Astrocyte (in vitro differentiated cells and primary cell): ENCODE results near the gene ARRB1. TPM values are rescaled to one million over a fixed set of nuclear protein-coding genes. Genes with fewer than 3 reads are reported as not detected.
A peak's percentile ranks its signal among the peaks of the same experiment; 100 is the strongest.

ENCODE experiments used
- DNase-seq: peaks from one replicate; pipeline ENCODE4 v3.0.0-alpha.2; 2010; ENCODE audit warnings: low read depth
- FAIRE-seq: peaks from 2 replicates; lab custom pipeline; 2011; peaks lifted over from hg19 to GRCh38; lab: Jason Lieb, UNC
- H2AFZ ChIP-seq: 2 replicates; pipeline ENCODE4 v1.6.0; 2012; ENCODE audit warnings: low read depth, low read length, inconsistent platforms
- H3K27ac ChIP-seq: 2 replicates; pipeline ENCODE4 v1.5.1; 2011; ENCODE audit warnings: low read depth, low read length, inconsistent platforms
- H3K27me3 ChIP-seq: 2 replicates; pipeline ENCODE4 v1.6.0; 2011; ENCODE audit warnings: low read length, inconsistent platforms; ENCODE audit not compliant: insufficient read depth
- H3K36me3 ChIP-seq: 2 replicates; pipeline ENCODE4 v1.5.1; 2011; ENCODE audit warnings: low read length, inconsistent platforms; ENCODE audit not compliant: insufficient read depth
- H3K4me1 ChIP-seq: 2 replicates; pipeline ENCODE4 v1.5.1; 2011; ENCODE audit warnings: low read length, inconsistent platforms; ENCODE audit not compliant: insufficient read depth
- H3K4me2 ChIP-seq: 2 replicates; pipeline ENCODE4 v1.6.0; 2012; ENCODE audit warnings: low read length, inconsistent platforms
- H3K4me3 ChIP-seq: 2 replicates; pipeline ENCODE4 v1.5.1; 2011; ENCODE audit warnings: low read depth, mild to moderate bottlenecking, low read length, inconsistent platforms; ENCODE audit not compliant: insufficient read depth
- H3K79me2 ChIP-seq: 2 replicates; pipeline ENCODE4 v1.6.0; 2012; ENCODE audit warnings: mild to moderate bottlenecking, low read length, inconsistent platforms; ENCODE audit not compliant: insufficient read depth
- H3K9ac ChIP-seq: 2 replicates; pipeline ENCODE4 v1.6.0; 2012; ENCODE audit warnings: mild to moderate bottlenecking, low read length, inconsistent platforms
- H3K9me3 ChIP-seq: 2 replicates; pipeline ENCODE4 v1.5.1; 2012; ENCODE audit warnings: low read depth, mild to moderate bottlenecking, low read length, inconsistent platforms; ENCODE audit not compliant: insufficient read depth
- H4K20me1 ChIP-seq: 2 replicates; pipeline ENCODE4 v1.6.0; 2012; ENCODE audit warnings: low read length, inconsistent platforms; ENCODE audit not compliant: insufficient read depth
- H3K27ac Mint-ChIP-seq: one replicate; pipeline ENCODE4 v1.8.0; 2021; ENCODE audit warnings: mild to moderate bottlenecking, mixed read lengths; ENCODE audit not compliant: unreplicated experiment
- H3K27me3 Mint-ChIP-seq: one replicate; pipeline ENCODE4 v1.8.0; 2021; ENCODE audit warnings: low read depth, mixed read lengths; ENCODE audit not compliant: unreplicated experiment
- H3K36me3 Mint-ChIP-seq: one replicate; pipeline ENCODE4 v1.8.0; 2021; ENCODE audit warnings: low read depth, mixed read lengths; ENCODE audit not compliant: unreplicated experiment
- H3K4me1 Mint-ChIP-seq: one replicate; pipeline ENCODE4 v1.8.0; 2021; ENCODE audit warnings: low read depth, mixed read lengths; ENCODE audit not compliant: unreplicated experiment
- H3K4me3 Mint-ChIP-seq: one replicate; pipeline ENCODE4 v1.8.0; 2021; ENCODE audit warnings: mild to moderate bottlenecking, moderate library complexity, mixed read lengths; ENCODE audit not compliant: unreplicated experiment
- H3K9me3 Mint-ChIP-seq: one replicate; pipeline ENCODE4 v1.8.0; 2021; ENCODE audit warnings: mild to moderate bottlenecking, mixed read lengths; ENCODE audit not compliant: unreplicated experiment
- EZH2 ChIP-seq: IDR thresholded peaks from 2 replicates; pipeline ENCODE4 v1.6.1; 2012; ENCODE audit warnings: mild to moderate bottlenecking, low read length, inconsistent platforms; ENCODE audit not compliant: insufficient read depth
- total RNA-seq: library from RNA; stranded (reverse); gene quantifications from 2 replicates; pipeline ENCODE4 v1.2.1, GENCODE V29; 2021
- TF ChIP-seq, protein P1 (sequence below): IDR thresholded peaks from 2 replicates; pipeline ENCODE4 v1.5.1; 2011; ENCODE audit warnings: low read depth, mild to moderate bottlenecking, inconsistent platforms, low read length, moderate library complexity; ENCODE audit not compliant: insufficient read depth

The ARRB1 gene
- total RNA-seq, 1 donor from 2014 or later, result 28.5 TPM

DNA sequence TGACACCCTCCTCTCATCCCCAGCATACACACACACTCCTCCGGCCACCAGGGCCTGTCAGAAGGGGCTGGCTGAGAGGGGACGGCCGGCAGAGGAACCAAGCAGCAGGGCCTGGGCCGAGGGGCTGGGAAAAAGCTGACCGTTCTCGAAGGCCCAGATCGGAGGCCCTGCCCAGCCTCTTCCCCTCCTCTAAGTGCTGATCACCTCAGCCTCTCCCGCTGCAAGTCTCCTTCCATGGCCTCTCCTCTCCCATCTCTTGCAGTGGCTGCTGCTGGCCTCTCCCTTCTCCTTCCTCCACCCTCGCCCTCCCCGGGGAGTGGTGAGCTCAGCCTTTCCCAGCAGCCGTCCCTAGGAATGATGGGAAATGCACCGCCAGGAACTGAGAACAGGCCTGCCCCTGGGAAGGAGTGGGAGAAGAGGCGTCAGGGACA lies 39.6 kb downstream of the ARRB1 start:
- Mint-ChIP-seq H3K36me3 (peaks cover 8% of the 10 kb centered on the region), H3K27me3 (no peaks in the 10 kb centered on the region), H3K4me1 (peaks cover 18% of the 10 kb centered on the region), H3K4me3 (no peak overlapping the region), H3K27ac (no peak overlapping the region), H3K9me3 (no peaks in the 10 kb centered on the region)
- H3K79me2 ChIP-seq, result no peaks in the 10 kb centered on the region
- H3K36me3 ChIP-seq, result no peaks in the 10 kb centered on the region
- no peaks in the 10 kb centered on the region for H3K27me3 ChIP-seq
- H3K9me3 ChIP-seq, result no peaks in the 10 kb centered on the region
- H3K4me1 ChIP-seq, result peaks cover 15% of the 10 kb centered on the region
- no peak overlapping the region for H3K4me3 ChIP-seq
- H3K9ac ChIP-seq, result peak overlapping the region; percentile 64
- no peak for TF ChIP-seq EZH2
- TF ChIP-seq, protein P1, sequence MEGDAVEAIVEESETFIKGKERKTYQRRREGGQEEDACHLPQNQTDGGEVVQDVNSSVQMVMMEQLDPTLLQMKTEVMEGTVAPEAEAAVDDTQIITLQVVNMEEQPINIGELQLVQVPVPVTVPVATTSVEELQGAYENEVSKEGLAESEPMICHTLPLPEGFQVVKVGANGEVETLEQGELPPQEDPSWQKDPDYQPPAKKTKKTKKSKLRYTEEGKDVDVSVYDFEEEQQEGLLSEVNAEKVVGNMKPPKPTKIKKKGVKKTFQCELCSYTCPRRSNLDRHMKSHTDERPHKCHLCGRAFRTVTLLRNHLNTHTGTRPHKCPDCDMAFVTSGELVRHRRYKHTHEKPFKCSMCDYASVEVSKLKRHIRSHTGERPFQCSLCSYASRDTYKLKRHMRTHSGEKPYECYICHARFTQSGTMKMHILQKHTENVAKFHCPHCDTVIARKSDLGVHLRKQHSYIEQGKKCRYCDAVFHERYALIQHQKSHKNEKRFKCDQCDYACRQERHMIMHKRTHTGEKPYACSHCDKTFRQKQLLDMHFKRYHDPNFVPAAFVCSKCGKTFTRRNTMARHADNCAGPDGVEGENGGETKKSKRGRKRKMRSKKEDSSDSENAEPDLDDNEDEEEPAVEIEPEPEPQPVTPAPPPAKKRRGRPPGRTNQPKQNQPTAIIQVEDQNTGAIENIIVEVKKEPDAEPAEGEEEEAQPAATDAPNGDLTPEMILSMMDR, result no peak
- H4K20me1 ChIP-seq, result no peaks in the 10 kb centered on the region
- FAIRE-seq (no peak), DNase-seq (no peak)
- peak overlapping the region; percentile 55 for H3K27ac ChIP-seq
- peak overlapping the region; percentile 42 for H3K4me2 ChIP-seq
- peak overlapping the region; percentile 64 for H2AFZ ChIP-seq

DNA sequence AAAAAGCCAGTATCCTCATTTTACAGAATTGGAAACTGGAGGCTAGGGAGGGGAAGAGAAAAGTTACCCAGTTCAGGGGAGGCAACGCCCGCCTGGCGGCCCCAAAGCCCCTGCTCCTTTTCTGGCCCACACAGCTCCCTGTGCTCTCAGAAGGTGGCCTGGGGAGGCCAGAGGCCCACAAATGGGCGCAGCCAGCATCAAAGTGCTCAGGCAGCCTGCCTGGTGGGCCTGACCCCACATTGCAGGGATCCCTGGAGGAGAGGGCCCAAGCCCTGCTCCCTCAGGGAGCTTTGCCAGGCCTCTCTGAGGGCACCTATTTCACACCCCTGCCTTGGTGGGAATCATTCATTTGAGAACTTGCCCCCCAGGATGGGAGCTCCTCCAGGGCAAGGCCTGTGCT lies 42.5 kb downstream of the ARRB1 start:
- no peaks in the 10 kb centered on the region for H3K9me3 ChIP-seq
- no peak overlapping the region for H3K27ac ChIP-seq
- H3K36me3 ChIP-seq, result no peaks in the 10 kb centered on the region
- peaks cover 6% of the 10 kb centered on the region for H4K20me1 ChIP-seq
- Mint-ChIP-seq H3K27me3 (no peaks in the 10 kb centered on the region), H3K36me3 (peaks cover 5% of the 10 kb centered on the region), H3K9me3 (no peaks in the 10 kb centered on the region), H3K4me1 (peaks cover 13% of the 10 kb centered on the region), H3K4me3 (no peak overlapping the region), H3K27ac (no peak overlapping the region)
- H3K4me3 ChIP-seq, result no peak overlapping the region
- H3K4me1 ChIP-seq, result peaks cover 12% of the 10 kb centered on the region
- H3K4me2 ChIP-seq, result no peak overlapping the region
- no peak for TF ChIP-seq EZH2
- TF ChIP-seq, protein P1, result no peak
- no peak for FAIRE-seq
- H2AFZ ChIP-seq, result no peak overlapping the region
- H3K79me2 ChIP-seq, result no peaks in the 10 kb centered on the region
- DNase-seq, result no peak
- no peaks in the 10 kb centered on the region for H3K27me3 ChIP-seq
- no peak overlapping the region for H3K9ac ChIP-seq

DNA sequence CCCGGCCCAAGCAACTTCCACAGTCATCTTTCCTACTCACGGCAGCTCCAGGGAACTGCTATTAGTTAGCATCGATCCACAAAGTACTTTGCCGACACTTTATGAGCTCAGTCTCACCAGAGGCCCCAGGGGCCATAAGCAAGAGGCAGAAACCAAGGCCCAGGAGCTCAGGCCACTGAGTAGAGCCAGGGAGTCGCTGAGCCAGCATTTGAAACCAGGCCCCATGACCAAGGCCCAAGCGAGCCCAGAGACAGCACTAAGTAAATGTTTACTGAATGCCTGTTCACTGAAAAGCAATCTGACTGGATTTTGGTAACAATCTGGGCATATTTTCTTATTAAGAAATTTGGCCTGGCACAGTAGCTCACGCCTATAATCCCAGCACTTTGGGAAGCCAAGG lies 43.3 kb downstream of the ARRB1 start:
- no peak overlapping the region for H3K4me3 ChIP-seq
- no peak overlapping the region for H2AFZ ChIP-seq
- no peak overlapping the region for H3K9ac ChIP-seq
- no peak for FAIRE-seq
- H3K27ac ChIP-seq, result no peak overlapping the region
- Mint-ChIP-seq H3K4me1 (peaks cover 5% of the 10 kb centered on the region), H3K27me3 (peaks cover 2% of the 10 kb centered on the region), H3K36me3 (peaks cover 5% of the 10 kb centered on the region), H3K9me3 (no peaks in the 10 kb centered on the region), H3K27ac (no peak overlapping the region), H3K4me3 (no peak overlapping the region)
- no peaks in the 10 kb centered on the region for H3K9me3 ChIP-seq
- H4K20me1 ChIP-seq, result peaks cover 9% of the 10 kb centered on the region
- peaks cover 2% of the 10 kb centered on the region for H3K27me3 ChIP-seq
- TF ChIP-seq, protein P1, result no peak
- no peak for TF ChIP-seq EZH2
- H3K79me2 ChIP-seq, result no peaks in the 10 kb centered on the region
- H3K4me2 ChIP-seq, result no peak overlapping the region
- peaks cover 4% of the 10 kb centered on the region for H3K4me1 ChIP-seq
- H3K36me3 ChIP-seq, result no peaks in the 10 kb centered on the region
- no peak for DNase-seq
